CD4-positive, alpha-beta T cell (primary cell): ENCODE measurements around the gene POLG2. TPM values are rescaled to one million over a fixed set of nuclear protein-coding genes. Genes with fewer than 3 reads are reported as not detected.

Source experiments
- ATAC-seq: fragments of 200-7000 bp; cut with Tn5 transposase; one replicate; pipeline ENCODE4 v1.10.0; 2022; ENCODE audit warnings: mild to moderate bottlenecking; ENCODE audit not compliant: poor library complexity
- CTCF ChIA-PET: fragments of 350-600 bp; sonication (Branson Sonifier 250); formaldehyde crosslinking; loops from one replicate; lab custom pipeline; 2021; ENCODE audit warnings: antibody characterized with exemption, inconsistent platforms; lab: Charles Lee
- POLR2A ChIA-PET: fragments of 350-600 bp; sonication (Branson Sonifier 250); formaldehyde crosslinking; loops from one replicate; lab custom pipeline; 2021; ENCODE audit warnings: antibody characterized with exemption, inconsistent platforms; lab: Charles Lee
- DNase-seq, 14 experiments: peaks; one replicate each; pipeline ENCODE4 v3.0.0-alpha.2; 2013 to 2020; ENCODE audit warnings: mixed read lengths in 2 of 14
- H3K27ac ChIP-seq, 2 donors: one replicate each; pipeline versions ENCODE4 v1.5.1 to v1.7.0; 2013; ENCODE audit warnings: low read length in 2 of 2, low read depth in 1 of 2, mild to moderate bottlenecking in 1 of 2
- H3K27me3 ChIP-seq, 2 experiments: 1 replicate in 1 of 2; 2 replicates in 1 of 2; pipeline versions ENCODE4 v1.6.1 to v1.7.0; 2013; ENCODE audit warnings: low read length in 2 of 2, control low read depth in 1 of 2, mild to moderate bottlenecking in 1 of 2, moderate library complexity in 1 of 2; ENCODE audit not compliant: insufficient read depth in 2 of 2, control insufficient read depth in 1 of 2
- H3K36me3 ChIP-seq: one replicate; pipeline ENCODE4 v1.6.1; 2013; ENCODE audit warnings: low read length, control low read depth; ENCODE audit not compliant: insufficient read depth
- H3K4me1 ChIP-seq: one replicate; pipeline ENCODE4 v1.6.1; 2013; ENCODE audit warnings: low read length, control low read depth; ENCODE audit not compliant: insufficient read depth
- H3K4me3 ChIP-seq: one replicate; pipeline ENCODE4 v1.5.1; 2013; ENCODE audit warnings: mild to moderate bottlenecking, low read length, moderate library complexity
- H3K9me3 ChIP-seq, 2 experiments: 1 replicate in 1 of 2; 2 replicates in 1 of 2; pipeline versions ENCODE4 v1.6.1 to v1.7.0; 2013; ENCODE audit warnings: low read length in 2 of 2, mild to moderate bottlenecking in 2 of 2, control low read depth in 1 of 2, moderate library complexity in 1 of 2; ENCODE audit not compliant: control insufficient read depth in 1 of 2, insufficient read depth in 1 of 2
- H3K27ac Mint-ChIP-seq: one replicate; pipeline ENCODE4 v1.8.0; 2020; ENCODE audit warnings: mixed read lengths
- H3K27me3 Mint-ChIP-seq: one replicate; pipeline ENCODE4 v1.8.0; 2021; ENCODE audit warnings: mixed read lengths
- H3K36me3 Mint-ChIP-seq: one replicate; pipeline ENCODE4 v1.8.0; 2021; ENCODE audit warnings: low read depth, mixed read lengths
- H3K4me1 Mint-ChIP-seq: one replicate; pipeline ENCODE4 v1.8.0; 2021; ENCODE audit warnings: low read depth, mixed read lengths
- H3K4me3 Mint-ChIP-seq: one replicate; pipeline ENCODE4 v1.8.0; 2020; ENCODE audit warnings: mild to moderate bottlenecking, mixed read lengths
- H3K9me3 Mint-ChIP-seq: one replicate; pipeline ENCODE4 v1.8.0; 2020; ENCODE audit warnings: mixed read lengths
- intact Hi-C, 2 experiments: fragments of 100-400 bp; cut with DNase I in 1 of 2; cut with micrococcal nuclease in 1 of 2; formaldehyde crosslinking; loops; one replicate each; pipeline versions ENCODE4 v1.15.1 to v1.9.0; 2023 to 2025; cut with DNase I, micrococcal nuclease
- total RNA-seq, 174 experiments: library from RNA in 2 of 174; stranded (reverse) in 2 of 174; gene quantifications; one replicate each; pipeline ENCODE4 v1.2.3 and lab custom pipeline; 2021 to 2026
- TF ChIP-seq, protein P1 (sequence below): fragments of 200-600 bp; IDR thresholded peaks from one replicate; pipeline ENCODE4 v1.8.0; 2022; ENCODE audit warnings: antibody characterized with exemption, mild to moderate bottlenecking

Gene POLG2
- total RNA-seq, 2 experiments from 2014 or later: 32.8 to 34.1 TPM

DNA sequence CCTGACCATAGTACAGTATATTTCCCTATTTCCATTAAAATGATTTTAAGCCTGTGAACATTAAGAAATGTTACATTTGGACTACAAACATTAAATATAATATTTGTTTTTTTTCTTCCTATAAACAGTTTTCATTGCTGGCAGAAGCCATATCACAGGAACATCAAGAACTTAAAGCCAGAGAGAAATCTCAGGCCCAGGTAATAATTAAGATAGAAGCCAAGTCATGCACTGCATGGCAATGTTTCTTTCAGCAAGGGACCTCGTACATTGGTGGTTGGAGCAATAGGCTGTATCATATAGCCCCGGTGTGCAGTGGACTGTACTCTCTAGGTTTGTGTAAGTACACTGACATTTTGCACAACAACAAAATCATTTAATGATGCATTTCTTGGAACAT is 40.1 kb upstream of the POLG2 start:
- no peak overlapping the region for H3K27ac ChIP-seq
- H3K4me3 ChIP-seq: no peak overlapping the region
- H3K4me1 ChIP-seq: no peaks in the 10 kb centered on the region
- TF ChIP-seq, protein P1, sequence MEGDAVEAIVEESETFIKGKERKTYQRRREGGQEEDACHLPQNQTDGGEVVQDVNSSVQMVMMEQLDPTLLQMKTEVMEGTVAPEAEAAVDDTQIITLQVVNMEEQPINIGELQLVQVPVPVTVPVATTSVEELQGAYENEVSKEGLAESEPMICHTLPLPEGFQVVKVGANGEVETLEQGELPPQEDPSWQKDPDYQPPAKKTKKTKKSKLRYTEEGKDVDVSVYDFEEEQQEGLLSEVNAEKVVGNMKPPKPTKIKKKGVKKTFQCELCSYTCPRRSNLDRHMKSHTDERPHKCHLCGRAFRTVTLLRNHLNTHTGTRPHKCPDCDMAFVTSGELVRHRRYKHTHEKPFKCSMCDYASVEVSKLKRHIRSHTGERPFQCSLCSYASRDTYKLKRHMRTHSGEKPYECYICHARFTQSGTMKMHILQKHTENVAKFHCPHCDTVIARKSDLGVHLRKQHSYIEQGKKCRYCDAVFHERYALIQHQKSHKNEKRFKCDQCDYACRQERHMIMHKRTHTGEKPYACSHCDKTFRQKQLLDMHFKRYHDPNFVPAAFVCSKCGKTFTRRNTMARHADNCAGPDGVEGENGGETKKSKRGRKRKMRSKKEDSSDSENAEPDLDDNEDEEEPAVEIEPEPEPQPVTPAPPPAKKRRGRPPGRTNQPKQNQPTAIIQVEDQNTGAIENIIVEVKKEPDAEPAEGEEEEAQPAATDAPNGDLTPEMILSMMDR: no peak
- Mint-ChIP-seq H3K36me3 (peaks cover 80% of the 10 kb centered on the region), H3K27ac (peak overlapping the region; percentile 38), H3K27me3 (no peaks in the 10 kb centered on the region), H3K4me1 (no peaks in the 10 kb centered on the region), H3K9me3 (no peaks in the 10 kb centered on the region), H3K4me3 (no peak overlapping the region)
- no peak for DNase-seq
- H3K9me3 ChIP-seq: no peaks in the 10 kb centered on the region
- no peak for ATAC-seq
- intact Hi-C loops: loop anchor here in 1 of 2 experiments (10.0 kb wide), 2 partner anchors 108 to 198 kb away; no protein-coding TSS in a partner anchor
- peaks cover 68% of the 10 kb centered on the region for H3K36me3 ChIP-seq
- ChIA-PET POLR2A (interaction anchor here (2.2 kb wide), 1 partner anchor 30 kb away, joined by 5 read pairs; the partner anchor contains the start of genes CEP95 and DDX5), CTCF (no interaction called here)
- H3K27me3 ChIP-seq: no peaks in the 10 kb centered on the region

DNA sequence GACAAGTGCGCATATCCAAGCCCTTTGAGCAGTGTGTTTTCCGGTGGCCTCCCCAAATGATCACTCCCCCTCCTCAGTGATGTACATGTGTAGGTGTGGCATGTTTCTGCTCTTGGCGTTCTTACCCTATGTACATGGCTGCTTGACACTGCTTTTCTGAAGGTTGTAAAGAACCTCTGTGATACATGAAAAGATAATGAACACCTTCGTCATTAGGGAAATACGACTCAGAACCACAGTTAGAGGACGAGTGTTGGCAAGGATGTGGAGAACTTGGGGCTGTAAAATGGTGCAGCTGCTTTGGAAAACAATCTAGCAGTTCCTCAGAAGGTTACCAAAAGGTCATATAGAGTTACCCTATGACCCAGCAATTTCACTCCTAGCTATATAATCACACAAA is 38.5 kb upstream of the POLG2 start:
- H3K4me3 ChIP-seq: no peak overlapping the region
- ATAC-seq (peak; percentile 42), DNase-seq (no peak)
- ChIA-PET POLR2A (interaction anchor here (2.3 kb wide), 1 partner anchor 29 kb away, joined by 11 read pairs; the partner anchor contains the start of genes CEP95 and DDX5), CTCF (no interaction called here)
- H3K36me3 Mint-ChIP-seq: peaks cover 91% of the 10 kb centered on the region
- no peaks in the 10 kb centered on the region for H3K27me3 Mint-ChIP-seq
- no peak overlapping the region for H3K27ac Mint-ChIP-seq
- TF ChIP-seq, protein P1: no peak
- no peaks in the 10 kb centered on the region for H3K9me3 Mint-ChIP-seq
- no peak overlapping the region for H3K4me3 Mint-ChIP-seq
- H3K27me3 ChIP-seq: no peaks in the 10 kb centered on the region
- intact Hi-C loops: loop anchor here in 1 of 2 experiments (10.0 kb wide), 2 partner anchors 109 to 199 kb away; no protein-coding TSS in a partner anchor
- no peaks in the 10 kb centered on the region for H3K4me1 Mint-ChIP-seq
- no peaks in the 10 kb centered on the region for H3K9me3 ChIP-seq
- H3K4me1 ChIP-seq: no peaks in the 10 kb centered on the region
- H3K27ac ChIP-seq: no peak overlapping the region
- H3K36me3 ChIP-seq: peaks cover 83% of the 10 kb centered on the region

DNA sequence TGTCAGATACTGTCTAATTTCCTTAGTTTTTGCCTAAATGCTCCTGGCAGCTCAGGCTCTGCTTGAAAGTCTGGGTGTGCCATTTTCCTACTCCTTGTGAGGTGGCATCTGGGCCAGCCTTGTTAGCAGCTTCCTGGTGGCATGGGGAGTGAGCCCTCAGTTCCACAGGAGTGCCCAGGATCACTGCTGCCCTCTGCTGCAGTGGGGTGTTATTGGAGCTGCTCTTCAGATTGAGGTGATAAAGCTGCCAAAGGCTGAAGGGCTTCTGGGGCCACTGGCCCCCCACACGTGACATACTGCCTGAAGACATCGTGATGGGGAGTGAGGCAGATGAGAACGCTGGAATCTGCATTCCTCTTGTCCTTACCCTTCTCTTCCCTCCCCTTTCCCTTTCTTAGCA is 37.3 kb upstream of the POLG2 start:
- no peaks in the 10 kb centered on the region for H3K27me3 Mint-ChIP-seq
- Histone ChIP-seq H3K27me3 (no peaks in the 10 kb centered on the region), H3K27ac (no peak overlapping the region), H3K36me3 (peaks cover 92% of the 10 kb centered on the region), H3K9me3 (no peaks in the 10 kb centered on the region), H3K4me3 (no peak overlapping the region), H3K4me1 (no peaks in the 10 kb centered on the region)
- DNase-seq (peak in 3 of 14 experiments; percentile 7 to 33 (median 13)), ATAC-seq (no peak)
- H3K9me3 Mint-ChIP-seq: no peaks in the 10 kb centered on the region
- intact Hi-C loops: loop anchor here in 1 of 2 experiments (10.0 kb wide), 2 partner anchors 111 to 201 kb away; no protein-coding TSS in a partner anchor
- no peak overlapping the region for H3K4me3 Mint-ChIP-seq
- ChIA-PET POLR2A (interaction anchor here (2.3 kb wide), 1 partner anchor 28 kb away, joined by 11 read pairs; the partner anchor contains the start of genes CEP95 and DDX5), CTCF (interaction anchor here (0.9 kb wide), 1 partner anchor 115 kb away, joined by 3 read pairs; no protein-coding TSS in a partner anchor)
- TF ChIP-seq, protein P1: no peak
- H3K27ac Mint-ChIP-seq: peak overlapping the region; percentile 20
- no peaks in the 10 kb centered on the region for H3K4me1 Mint-ChIP-seq
- H3K36me3 Mint-ChIP-seq: peaks cover 97% of the 10 kb centered on the region
